ENCODE measurements around the gene PFN2.

DNA sequence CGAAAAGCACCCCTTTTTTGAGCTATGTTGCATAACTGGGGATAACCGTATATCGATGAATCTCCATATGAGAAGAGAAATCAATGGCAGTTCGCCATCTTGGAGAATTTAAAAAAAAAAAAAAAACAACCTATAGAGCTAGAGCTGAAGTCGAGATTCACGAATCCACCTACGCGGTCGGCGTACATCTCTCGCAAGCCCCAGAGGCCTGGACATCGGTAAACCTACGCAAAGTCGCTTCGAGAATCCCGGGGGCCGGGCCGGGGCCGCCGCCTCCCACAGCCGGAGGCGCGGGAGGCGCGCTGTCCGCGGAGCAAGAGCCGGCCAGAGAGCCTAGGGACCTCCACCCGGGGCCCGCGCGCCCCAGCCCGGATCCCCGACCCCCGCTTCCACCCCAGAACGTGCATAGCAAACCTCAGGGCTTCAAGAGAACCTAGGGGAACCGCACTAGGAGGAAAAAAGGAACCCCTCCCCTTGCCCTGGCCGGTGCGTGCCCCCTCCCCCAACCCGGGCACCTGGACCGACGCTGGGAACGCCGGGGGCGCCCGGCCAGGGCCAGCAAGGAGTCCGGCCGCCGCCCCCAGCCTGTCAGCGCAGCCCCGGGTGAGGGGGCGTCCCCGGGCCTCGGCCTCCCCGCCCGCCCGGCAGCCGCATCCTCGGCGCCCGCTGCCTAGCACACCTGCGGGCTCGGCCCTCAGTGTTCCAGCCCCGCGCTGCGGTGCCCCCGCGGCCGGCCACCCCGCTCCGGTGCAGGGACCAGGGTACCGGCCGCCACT lies 567 bp downstream of the PFN2 start:
- TF ChIP-seq, protein P1, sequence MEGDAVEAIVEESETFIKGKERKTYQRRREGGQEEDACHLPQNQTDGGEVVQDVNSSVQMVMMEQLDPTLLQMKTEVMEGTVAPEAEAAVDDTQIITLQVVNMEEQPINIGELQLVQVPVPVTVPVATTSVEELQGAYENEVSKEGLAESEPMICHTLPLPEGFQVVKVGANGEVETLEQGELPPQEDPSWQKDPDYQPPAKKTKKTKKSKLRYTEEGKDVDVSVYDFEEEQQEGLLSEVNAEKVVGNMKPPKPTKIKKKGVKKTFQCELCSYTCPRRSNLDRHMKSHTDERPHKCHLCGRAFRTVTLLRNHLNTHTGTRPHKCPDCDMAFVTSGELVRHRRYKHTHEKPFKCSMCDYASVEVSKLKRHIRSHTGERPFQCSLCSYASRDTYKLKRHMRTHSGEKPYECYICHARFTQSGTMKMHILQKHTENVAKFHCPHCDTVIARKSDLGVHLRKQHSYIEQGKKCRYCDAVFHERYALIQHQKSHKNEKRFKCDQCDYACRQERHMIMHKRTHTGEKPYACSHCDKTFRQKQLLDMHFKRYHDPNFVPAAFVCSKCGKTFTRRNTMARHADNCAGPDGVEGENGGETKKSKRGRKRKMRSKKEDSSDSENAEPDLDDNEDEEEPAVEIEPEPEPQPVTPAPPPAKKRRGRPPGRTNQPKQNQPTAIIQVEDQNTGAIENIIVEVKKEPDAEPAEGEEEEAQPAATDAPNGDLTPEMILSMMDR (IDR thresholded peaks at IDR 0.05; ENCODE audit: insufficient read depth, low read length, poor library complexity, severe bottlenecking): no peak
- TF ChIP-seq EZH2phosphoT487 (conservative IDR thresholded peaks at IDR 0.05; ENCODE audit: low read length): no peak

Data from SU-DHL-6 (cell line).